ENCODE results near the gene GRID2. TPM values are rescaled to one million over a fixed set of nuclear protein-coding genes. Genes with fewer than 3 reads are reported as not detected.

Gene GRID2
- total and polyA plus RNA-seq, 12 donors: 0.01 to 0.07 (median 0.07) TPM; not detected in 9

DNA sequence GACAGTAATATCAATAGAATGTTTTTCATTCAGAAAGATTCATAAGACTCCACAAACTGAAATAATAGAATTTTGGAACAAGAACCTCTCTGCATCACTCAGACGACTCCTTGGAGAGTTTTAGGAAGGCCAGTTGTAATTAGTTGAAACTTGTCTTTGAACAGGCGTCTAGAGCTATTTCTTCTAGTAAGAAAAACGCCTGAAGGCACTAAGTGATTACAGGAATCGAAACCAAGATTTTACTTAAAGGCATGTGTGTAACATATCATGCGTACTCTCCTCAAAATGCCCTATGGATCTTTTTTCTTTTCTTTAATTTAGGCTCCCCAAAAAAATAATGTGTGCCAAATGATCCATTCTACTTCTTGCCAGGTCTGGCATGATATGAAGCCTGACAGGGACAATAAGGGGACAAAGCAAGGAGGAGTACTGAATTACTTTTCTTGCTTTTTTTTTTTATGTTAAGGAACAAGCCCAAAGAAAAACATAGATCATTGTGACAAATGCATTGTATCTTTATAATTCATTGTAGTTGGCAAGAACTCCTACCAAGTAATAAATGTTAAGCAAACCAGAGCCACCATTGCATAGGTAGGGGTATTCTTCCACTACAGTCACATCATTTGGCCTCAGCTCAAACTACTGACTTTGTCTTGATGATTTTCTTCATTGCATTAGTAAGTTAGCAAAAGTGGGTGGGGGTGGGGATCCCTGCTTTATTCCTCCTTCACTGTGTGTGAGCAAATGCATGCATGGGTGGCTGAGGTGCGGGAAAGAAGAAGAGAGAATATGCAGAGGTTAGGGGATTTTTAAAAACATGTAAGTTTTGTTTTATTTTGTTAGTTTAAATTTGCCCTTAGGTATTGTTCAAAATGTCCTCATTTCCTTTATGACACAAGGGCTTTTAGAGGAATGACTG, 1444.9 kb downstream of the GRID2 start:
- Histone ChIP-seq H3K4me3 (no peak overlapping the region), H3K27ac (no peak overlapping the region), H3K27me3 (no peaks in the 10 kb centered on the region), H3K4me1 (no peaks in the 10 kb centered on the region), H3K36me3 (no peaks in the 10 kb centered on the region), H3K9me3 (peaks cover 0 to 5% (median 0%) of the 10 kb centered on the region in 11 donors)
- no peak for ATAC-seq
- 80 to 81% methylated on average over 6 of the region's 6 CpGs for WGBS, 2 donors
- intact Hi-C loops (cut with DNase I): no loop called here
- DNase-seq: no peak
- TF ChIP-seq, protein P1, sequence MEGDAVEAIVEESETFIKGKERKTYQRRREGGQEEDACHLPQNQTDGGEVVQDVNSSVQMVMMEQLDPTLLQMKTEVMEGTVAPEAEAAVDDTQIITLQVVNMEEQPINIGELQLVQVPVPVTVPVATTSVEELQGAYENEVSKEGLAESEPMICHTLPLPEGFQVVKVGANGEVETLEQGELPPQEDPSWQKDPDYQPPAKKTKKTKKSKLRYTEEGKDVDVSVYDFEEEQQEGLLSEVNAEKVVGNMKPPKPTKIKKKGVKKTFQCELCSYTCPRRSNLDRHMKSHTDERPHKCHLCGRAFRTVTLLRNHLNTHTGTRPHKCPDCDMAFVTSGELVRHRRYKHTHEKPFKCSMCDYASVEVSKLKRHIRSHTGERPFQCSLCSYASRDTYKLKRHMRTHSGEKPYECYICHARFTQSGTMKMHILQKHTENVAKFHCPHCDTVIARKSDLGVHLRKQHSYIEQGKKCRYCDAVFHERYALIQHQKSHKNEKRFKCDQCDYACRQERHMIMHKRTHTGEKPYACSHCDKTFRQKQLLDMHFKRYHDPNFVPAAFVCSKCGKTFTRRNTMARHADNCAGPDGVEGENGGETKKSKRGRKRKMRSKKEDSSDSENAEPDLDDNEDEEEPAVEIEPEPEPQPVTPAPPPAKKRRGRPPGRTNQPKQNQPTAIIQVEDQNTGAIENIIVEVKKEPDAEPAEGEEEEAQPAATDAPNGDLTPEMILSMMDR (IDR thresholded peaks at IDR 0.05): no peak

DNA sequence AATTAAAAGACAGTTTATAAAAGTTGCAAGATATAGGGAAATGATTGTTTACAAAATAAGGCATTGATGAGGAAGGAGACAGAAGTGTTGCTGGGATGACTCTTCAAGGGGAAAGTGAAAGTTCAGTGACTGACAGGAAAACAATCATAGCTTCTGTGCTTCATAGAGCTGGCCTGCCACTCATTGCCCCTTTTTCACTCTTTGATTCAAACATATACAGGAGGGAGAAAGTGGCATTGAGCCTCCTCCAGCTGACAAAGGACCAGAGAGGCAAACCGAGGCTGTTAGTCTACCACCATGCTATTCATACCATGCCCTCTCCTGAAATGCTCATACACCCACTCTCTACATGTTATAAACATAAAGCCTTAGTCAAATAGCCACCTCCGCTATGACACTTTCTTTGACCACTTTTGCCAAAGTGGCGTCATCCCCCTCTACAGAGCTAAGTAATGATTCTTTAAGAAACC, 1445.6 kb downstream of the GRID2 start:
- Histone ChIP-seq H3K4me1 (no peaks in the 10 kb centered on the region), H3K4me3 (no peak overlapping the region), H3K36me3 (no peaks in the 10 kb centered on the region), H3K9me3 (no peaks in the 10 kb centered on the region), H3K27me3 (no peaks in the 10 kb centered on the region), H3K27ac (no peak overlapping the region)
- no peak for DNase-seq
- TF ChIP-seq, protein P1 (IDR thresholded peaks at IDR 0.05): no peak
- 80 to 92% methylated on average over 3 of the region's 3 CpGs for WGBS, 2 donors
- ATAC-seq: no peak
- intact Hi-C loops (cut with DNase I): no loop called here

DNA sequence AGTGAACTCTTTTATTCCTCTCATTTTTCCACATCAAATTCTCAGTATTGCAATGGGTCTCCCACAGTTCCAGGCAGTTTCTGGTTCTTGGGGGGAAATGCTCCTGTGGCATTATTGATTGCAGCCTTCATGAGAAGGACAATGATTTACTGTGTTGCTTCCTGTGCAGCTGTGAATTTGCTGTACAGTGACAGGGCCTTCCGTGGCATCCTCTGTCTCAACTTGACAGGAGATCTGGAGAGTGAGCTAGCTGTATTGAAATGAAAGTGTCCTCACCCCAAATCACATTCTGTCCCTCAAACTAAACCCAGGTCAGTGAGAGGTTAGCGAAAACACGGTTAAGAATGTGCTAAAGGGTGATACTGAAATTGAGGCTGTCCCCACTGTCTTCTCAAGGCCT, 1447.6 kb downstream of the GRID2 start:
- no peak overlapping the region for H3K27ac ChIP-seq
- intact Hi-C loops (cut with DNase I): no loop called here
- DNase-seq (no peak), ATAC-seq (no peak)
- H3K4me1 ChIP-seq: no peaks in the 10 kb centered on the region
- TF ChIP-seq, protein P1 (IDR thresholded peaks at IDR 0.05): no peak
- H3K36me3 ChIP-seq: no peaks in the 10 kb centered on the region
- WGBS, 2 donors: 54 to 66% methylated on average over 3 of the region's 3 CpGs
- no peaks in the 10 kb centered on the region for H3K9me3 ChIP-seq
- peaks cover 0 to 8% (median 0%) of the 10 kb centered on the region in 7 donors for H3K27me3 ChIP-seq
- H3K4me3 ChIP-seq: no peak overlapping the region

DNA sequence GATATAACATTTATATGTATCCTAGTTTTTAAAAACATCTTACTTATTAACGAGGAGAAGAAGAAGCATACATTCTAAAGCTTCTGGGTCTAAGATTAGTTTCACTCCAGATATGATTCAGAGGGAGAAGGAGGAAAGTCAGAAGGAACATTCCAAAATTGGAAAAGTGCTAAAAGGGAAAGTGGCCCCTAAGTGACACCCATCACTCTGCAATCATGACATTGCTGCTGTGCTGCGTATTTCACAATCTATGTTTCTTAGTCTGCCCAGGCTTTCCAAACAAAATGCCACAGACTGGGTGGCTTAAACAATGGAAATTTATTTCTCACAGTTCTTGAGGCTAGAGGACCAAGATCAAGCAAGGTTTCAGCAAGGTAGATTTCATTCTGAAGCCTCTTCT, 1452.3 kb downstream of the GRID2 start:
- H3K27ac ChIP-seq: no peak overlapping the region
- ATAC-seq (no peak), DNase-seq (no peak)
- TF ChIP-seq, protein P1 (IDR thresholded peaks at IDR 0.05): no peak
- H3K27me3 ChIP-seq: peaks cover 0 to 8% (median 0%) of the 10 kb centered on the region in 7 donors
- intact Hi-C loops (cut with DNase I): no loop called here
- no peaks in the 10 kb centered on the region for H3K4me1 ChIP-seq
- no peaks in the 10 kb centered on the region for H3K36me3 ChIP-seq
- 83 to 86% methylated on average over 2 of the region's 2 CpGs for WGBS, 2 donors
- H3K9me3 ChIP-seq: no peaks in the 10 kb centered on the region
- no peak overlapping the region for H3K4me3 ChIP-seq

Data from heart right ventricle (tissue), 16 donors.